GM10248 (cell line): Measurements from ENCODE around the gene IL4.
A peak's percentile ranks its signal among the peaks of the same experiment; 100 is the strongest.

Source experiments
- CTCF ChIA-PET: fragments of 300-600 bp; sonication (Branson Sonifier 250); formaldehyde crosslinking; extraction: SDS; loops from one replicate; lab custom pipeline; 2021; ENCODE audit warnings: antibody characterized with exemption; lab: Yijun Ruan, JAX
- POLR2A ChIA-PET: fragments of 350-650 bp; sonication (Branson Sonifier 250); formaldehyde crosslinking; extraction: SDS; loops from one replicate; lab custom pipeline; 2020; ENCODE audit warnings: antibody characterized with exemption; lab: Yijun Ruan, JAX
- DNase-seq: peaks from one replicate; pipeline ENCODE4 v3.0.0; 2012; ENCODE audit errors: extremely low spot score
- TF ChIP-seq, protein P1 (sequence below): IDR thresholded peaks from 2 replicates; pipeline ENCODE4 v1.5.1; 2012; ENCODE audit warnings: mild to moderate bottlenecking, low read depth; ENCODE audit errors: extremely low read depth, missing control alignments, control extremely low read depth

IL4 gene

DNA sequence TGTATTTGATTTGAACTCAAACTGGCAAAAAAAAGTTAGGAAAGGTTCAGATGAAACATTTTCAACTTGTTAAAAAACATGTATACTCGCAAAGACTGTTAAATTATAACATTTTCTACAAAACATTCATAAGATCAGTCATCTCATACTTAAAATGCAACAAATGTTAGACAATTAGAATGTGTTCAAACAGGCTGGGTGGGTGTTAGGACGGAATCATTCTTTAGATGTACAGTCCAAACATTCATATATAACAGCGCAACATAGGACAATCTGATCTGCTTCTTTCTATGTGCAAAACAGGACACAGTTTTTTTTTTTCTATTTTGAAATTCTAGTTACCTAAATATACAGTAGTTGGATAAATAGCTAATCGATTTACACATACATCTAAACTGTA is 22.2 kb downstream of the IL4 start:
- CTCF ChIA-PET = interaction anchor here (2.2 kb wide), 1 partner anchor 15 kb away, joined by 4 read pairs; no protein-coding TSS in a partner anchor
- POLR2A ChIA-PET = no interaction called here
- TF ChIP-seq, protein P1, sequence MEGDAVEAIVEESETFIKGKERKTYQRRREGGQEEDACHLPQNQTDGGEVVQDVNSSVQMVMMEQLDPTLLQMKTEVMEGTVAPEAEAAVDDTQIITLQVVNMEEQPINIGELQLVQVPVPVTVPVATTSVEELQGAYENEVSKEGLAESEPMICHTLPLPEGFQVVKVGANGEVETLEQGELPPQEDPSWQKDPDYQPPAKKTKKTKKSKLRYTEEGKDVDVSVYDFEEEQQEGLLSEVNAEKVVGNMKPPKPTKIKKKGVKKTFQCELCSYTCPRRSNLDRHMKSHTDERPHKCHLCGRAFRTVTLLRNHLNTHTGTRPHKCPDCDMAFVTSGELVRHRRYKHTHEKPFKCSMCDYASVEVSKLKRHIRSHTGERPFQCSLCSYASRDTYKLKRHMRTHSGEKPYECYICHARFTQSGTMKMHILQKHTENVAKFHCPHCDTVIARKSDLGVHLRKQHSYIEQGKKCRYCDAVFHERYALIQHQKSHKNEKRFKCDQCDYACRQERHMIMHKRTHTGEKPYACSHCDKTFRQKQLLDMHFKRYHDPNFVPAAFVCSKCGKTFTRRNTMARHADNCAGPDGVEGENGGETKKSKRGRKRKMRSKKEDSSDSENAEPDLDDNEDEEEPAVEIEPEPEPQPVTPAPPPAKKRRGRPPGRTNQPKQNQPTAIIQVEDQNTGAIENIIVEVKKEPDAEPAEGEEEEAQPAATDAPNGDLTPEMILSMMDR = no peak
- no peak for DNase-seq

DNA sequence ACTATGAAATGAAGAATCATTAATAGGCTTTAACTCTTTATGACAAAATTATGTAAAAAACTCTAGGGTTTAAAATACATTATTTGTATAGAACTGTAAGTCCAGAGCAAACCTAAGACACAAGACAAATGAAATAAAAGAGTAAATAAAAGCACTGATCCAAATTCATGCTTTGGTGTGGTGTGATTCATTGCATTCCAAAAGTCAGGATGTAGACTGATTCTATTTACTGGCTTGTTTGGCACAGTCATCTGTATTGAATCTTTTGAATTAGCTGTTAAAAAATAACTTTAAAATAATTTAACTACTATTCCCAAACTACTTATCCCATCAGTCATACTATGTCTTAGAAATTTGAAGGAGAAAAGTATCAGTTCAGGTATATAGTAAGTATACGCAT is 31.1 kb downstream of the IL4 start:
- no peak for DNase-seq
- TF ChIP-seq, protein P1 = no peak
- POLR2A ChIA-PET = no interaction called here
- CTCF ChIA-PET = interaction anchor here (3.1 kb wide), 1 partner anchor 15 kb away, joined by 9 read pairs; no protein-coding TSS in a partner anchor

DNA sequence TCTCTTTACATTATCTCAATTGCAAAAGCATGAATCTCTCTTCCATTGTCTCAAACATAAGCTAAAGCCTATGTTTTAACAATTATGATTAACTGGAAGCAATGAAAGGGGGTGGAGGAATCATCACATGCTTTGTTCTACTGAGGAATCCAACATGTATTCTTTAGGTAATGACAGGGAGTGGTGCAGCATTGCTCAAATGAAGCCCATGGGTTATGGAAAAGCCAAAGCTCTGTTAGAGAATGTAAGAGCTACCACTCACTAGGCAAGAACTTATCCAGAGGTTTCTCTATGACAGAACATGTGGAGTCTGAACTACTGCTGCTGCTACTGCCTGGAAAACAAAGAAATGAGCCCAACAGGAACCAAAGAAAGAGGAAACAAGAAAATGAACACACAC is 34.9 kb downstream of the IL4 start:
- POLR2A ChIA-PET = interaction anchor here (0.7 kb wide), 2 partner anchors 47 to 64 kb away, joined by 4 read pairs; no protein-coding TSS in a partner anchor
- CTCF ChIA-PET = interaction anchor here (1.2 to 2.7 kb wide), 5 partner anchors 9 to 138 kb away, joined by 3 to 10 read pairs (median 5); no protein-coding TSS in a partner anchor
- TF ChIP-seq, protein P1 = no peak
- DNase-seq = no peak

DNA sequence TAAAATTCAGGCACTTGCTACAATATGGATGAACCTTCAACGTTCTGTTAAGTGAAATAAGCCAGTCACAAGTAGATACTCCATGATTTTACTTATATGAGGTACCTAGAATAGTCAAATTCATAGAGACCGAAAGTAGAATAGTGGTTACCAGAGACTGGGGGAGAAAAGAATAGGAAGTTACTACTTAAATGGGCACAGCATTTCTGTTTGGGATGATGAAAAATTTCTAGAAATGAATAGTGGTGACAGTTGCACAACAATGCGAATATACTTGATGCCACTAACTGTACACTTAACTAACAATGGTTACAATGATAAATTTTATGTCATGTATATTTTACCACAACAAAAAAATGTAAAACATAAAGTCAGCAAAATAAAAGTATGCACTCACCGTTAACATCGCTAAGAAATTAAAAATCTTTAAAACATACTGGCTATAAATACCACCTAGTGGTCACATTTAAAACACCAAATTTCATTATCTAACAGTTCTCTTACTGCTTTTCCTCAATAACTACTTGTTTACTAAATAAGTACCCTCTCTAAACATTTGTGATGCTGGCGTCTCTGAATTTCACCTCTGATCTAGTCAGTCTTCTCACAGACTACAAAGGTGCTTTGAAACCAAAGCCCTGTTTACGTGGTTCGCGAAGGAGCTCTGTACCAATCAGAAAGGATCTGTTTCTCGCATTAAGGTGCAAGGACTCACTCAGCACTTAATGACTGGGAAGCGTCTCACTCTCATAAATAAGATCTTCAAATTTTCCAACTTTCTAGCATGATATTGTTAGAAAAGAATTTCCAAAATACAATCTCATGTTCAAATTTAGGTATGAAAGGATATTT is 40.9 kb downstream of the IL4 start:
- POLR2A ChIA-PET = no interaction called here
- no peak for DNase-seq
- CTCF ChIA-PET = interaction anchor here (0.7 to 6.1 kb wide), 9 partner anchors 13 to 214 kb away, joined by 3 to 51 read pairs (median 4); partner anchors contain the start of gene KIF3A
- TF ChIP-seq, protein P1 = peak; percentile 3

DNA sequence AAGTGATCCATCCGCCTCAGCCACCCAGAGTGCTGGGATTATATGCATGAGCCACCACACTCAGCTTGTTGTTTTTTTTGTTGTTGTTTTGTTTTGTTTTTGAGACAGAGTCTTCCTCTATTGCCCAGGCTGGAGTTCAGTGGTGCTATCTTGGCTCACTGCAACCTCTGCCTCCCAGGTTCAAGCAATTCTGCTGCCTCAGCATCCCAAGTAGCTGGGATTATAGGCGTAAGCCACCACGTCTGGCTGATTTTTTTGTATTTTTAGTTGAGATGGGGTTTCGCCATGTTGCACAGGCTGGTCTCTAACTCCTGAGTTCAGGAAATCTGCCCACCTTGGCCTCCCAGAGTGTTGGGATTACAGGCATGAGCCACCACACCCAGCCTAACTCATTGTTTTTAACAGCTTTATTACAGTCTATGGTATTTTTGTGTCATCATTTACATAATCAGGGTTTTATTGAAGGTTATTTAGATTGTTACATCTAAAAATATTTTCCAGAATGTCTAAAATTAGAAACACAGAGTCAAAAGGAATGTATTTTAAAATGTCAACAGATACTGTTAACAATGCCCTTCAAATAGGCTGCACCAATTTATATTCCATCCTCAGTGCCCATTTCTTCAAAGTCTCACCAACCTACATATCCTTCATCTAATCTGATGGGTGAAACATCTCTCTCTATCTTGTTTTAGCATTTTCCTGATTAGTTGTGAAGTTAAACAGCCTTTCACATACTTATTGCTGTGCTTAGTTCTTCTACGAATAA is 44.9 kb downstream of the IL4 start:
- TF ChIP-seq, protein P1 = no peak
- POLR2A ChIA-PET = no interaction called here
- DNase-seq = no peak
- CTCF ChIA-PET = interaction anchor here (1.3 to 6.1 kb wide), 3 partner anchors 10 to 37 kb away, joined by 3 to 51 read pairs (median 6); no protein-coding TSS in a partner anchor

DNA sequence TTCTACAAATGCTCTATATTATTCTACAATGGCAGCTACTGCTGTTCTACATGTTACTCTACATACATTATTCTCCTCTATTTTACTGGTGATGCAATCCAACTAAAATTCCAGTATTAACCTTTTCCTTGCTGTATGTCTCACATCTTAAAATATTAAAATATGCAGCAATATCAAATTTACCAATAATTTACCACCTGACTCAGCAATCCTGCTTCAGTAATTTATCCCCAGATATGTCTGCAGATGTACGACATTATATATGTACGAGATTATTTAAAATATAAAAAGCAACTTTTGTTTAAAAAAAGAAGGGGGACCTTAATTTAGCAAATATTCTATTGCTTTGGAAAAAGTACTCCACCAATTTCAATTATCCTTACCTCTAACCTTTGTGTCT is 52.0 kb downstream of the IL4 start:
- POLR2A ChIA-PET = no interaction called here
- CTCF ChIA-PET = interaction anchor here (1.2 to 10.1 kb wide), 4 partner anchors 8 to 94 kb away, joined by 3 to 51 read pairs (median 4); partner anchors contain the start of gene KIF3A
- TF ChIP-seq, protein P1 = no peak
- DNase-seq = no peak
